HEK293T (cell line): ENCODE measurements around the gene TNFRSF21.

Experiments
- BHLHE40 ChIP-seq: fragments of 450-650 bp; IDR thresholded peaks from 2 replicates; pipeline ENCODE4 v1.6.1; 2016; ENCODE audit warnings: mild to moderate bottlenecking, moderate library complexity, borderline replicate concordance
- CTBP1 ChIP-seq: fragments of 450-650 bp; IDR thresholded peaks from 2 replicates; pipeline ENCODE4 v1.6.1; 2016; ENCODE audit warnings: borderline replicate concordance
- FOXA1 ChIP-seq: fragments of 450-650 bp; IDR thresholded peaks from 2 replicates; pipeline ENCODE4 v1.6.1; 2016; ENCODE audit warnings: mild to moderate bottlenecking
- FOXK2 ChIP-seq: fragments of 450-650 bp; IDR thresholded peaks from 2 replicates; pipeline ENCODE4 v1.6.1; 2016; ENCODE audit warnings: mild to moderate bottlenecking
- FOXM1 ChIP-seq: fragments of 450-650 bp; IDR thresholded peaks from 2 replicates; pipeline ENCODE4 v1.6.1; 2017; ENCODE audit warnings: mild to moderate bottlenecking, borderline replicate concordance
- HDGF ChIP-seq: fragments of 450-650 bp; IDR thresholded peaks from 2 replicates; pipeline ENCODE4 v1.6.1; 2017; ENCODE audit warnings: antibody characterized with exemption, borderline replicate concordance
- L3MBTL2 ChIP-seq: fragments of 450-650 bp; conservative IDR thresholded peaks from 2 replicates; pipeline ENCODE4 v1.6.1; 2016; ENCODE audit warnings: mild to moderate bottlenecking
- LEF1 ChIP-seq: fragments of 450-650 bp; IDR thresholded peaks from 2 replicates; pipeline ENCODE4 v1.6.1; 2017; ENCODE audit warnings: mild to moderate bottlenecking, borderline replicate concordance
- NFRKB ChIP-seq: fragments of 450-650 bp; IDR thresholded peaks from 2 replicates; pipeline ENCODE4 v1.6.1; 2016; ENCODE audit warnings: mild to moderate bottlenecking, moderate library complexity
- SP1 ChIP-seq: fragments of 450-650 bp; IDR thresholded peaks from 2 replicates; pipeline ENCODE4 v1.6.1; 2017
- SUZ12 ChIP-seq: fragments of 450-650 bp; IDR thresholded peaks from 2 replicates; pipeline ENCODE4 v1.6.1; 2016; ENCODE audit warnings: mild to moderate bottlenecking
- ZNF384 ChIP-seq: fragments of 450-650 bp; IDR thresholded peaks from 2 replicates; pipeline ENCODE4 v1.6.1; 2016

- no peak for TF ChIP-seq NFRKB
- TF ChIP-seq FOXK2, result no peak
- no peak for TF ChIP-seq SP1
- TF ChIP-seq BHLHE40, result no peak
- TF ChIP-seq FOXA1, result no peak
- TF ChIP-seq CTBP1, result no peak
- no peak for TF ChIP-seq HDGF
- TF ChIP-seq ZNF384, result no peak
- TF ChIP-seq L3MBTL2, result no peak
- TF ChIP-seq SUZ12, result no peak
- TF ChIP-seq LEF1, result no peak
- TF ChIP-seq FOXM1, result no peak
Observed at GRCh38 chr6:47301441-47301840, 8.3 kb downstream of the TNFRSF21 start.
